Panc1 (cell line): ENCODE data around the gene OLFML1.

Source experiments
- CTCF ChIP-seq: fragments of 450-650 bp; IDR thresholded peaks from 2 replicates; pipeline ENCODE4 v1.5.1; 2017; ENCODE audit warnings: mild to moderate bottlenecking
- POLR2AphosphoS5 ChIP-seq: IDR thresholded peaks from 2 replicates; pipeline ENCODE4 v1.6.1; 2012; ENCODE audit warnings: mild to moderate bottlenecking, low read depth, low read length, moderate library complexity
- REST ChIP-seq, 2 experiments: IDR thresholded peaks; 2 replicates each; pipeline ENCODE4 v1.6.1; 2011 to 2012; ENCODE audit warnings: low read depth in 2 of 2, control low read depth in 1 of 2, low read length in 1 of 2, mild to moderate bottlenecking in 1 of 2, moderate library complexity in 1 of 2; ENCODE audit not compliant: insufficient read depth in 1 of 2
- SIN3A ChIP-seq: IDR thresholded peaks from 2 replicates; pipeline ENCODE4 v1.6.1; 2012; ENCODE audit warnings: low read depth, mild to moderate bottlenecking, low read length, moderate library complexity, borderline replicate concordance; ENCODE audit not compliant: insufficient read depth

- TF ChIP-seq CTCF (no peak), POLR2AphosphoS5 (no peak), REST (IDR thresholded peaks at IDR 0.05; ENCODE audit: insufficient read depth in 1 of 2, low read depth in 2 of 2, low read length in 1 of 2) (no peak), SIN3A (no peak)
These were observed 47.3 kb downstream of the OLFML1 start for GRCh38 chr11:7532405-7533145.
